ENCODE data around the gene HOXA7.

HOXA7 gene

DNA sequence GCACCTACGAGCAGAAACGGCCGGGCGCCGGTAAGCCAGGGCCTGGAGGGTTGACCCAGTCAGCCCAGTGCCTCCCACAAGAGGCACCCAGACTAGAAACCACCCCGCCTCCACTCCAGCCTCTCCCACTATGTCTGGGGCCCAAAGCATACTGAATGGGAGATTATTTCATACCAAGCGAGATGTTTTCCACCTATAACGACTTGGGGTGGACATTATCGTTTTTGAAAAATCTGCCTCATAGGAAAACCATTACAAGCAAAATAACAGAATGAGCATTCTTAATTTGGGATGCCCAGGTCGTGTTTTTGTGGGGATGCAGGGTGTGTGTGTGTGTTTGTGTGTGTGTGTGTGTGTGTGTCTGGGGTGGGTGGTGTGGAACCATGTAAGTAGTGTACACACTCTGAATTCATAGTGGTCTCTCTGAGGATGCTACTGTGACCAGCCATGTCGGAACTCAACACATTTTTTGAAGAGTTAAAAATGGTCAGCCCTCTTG is 10.5 kb downstream of the HOXA7 start:
- no peak for DNase-seq

DNA sequence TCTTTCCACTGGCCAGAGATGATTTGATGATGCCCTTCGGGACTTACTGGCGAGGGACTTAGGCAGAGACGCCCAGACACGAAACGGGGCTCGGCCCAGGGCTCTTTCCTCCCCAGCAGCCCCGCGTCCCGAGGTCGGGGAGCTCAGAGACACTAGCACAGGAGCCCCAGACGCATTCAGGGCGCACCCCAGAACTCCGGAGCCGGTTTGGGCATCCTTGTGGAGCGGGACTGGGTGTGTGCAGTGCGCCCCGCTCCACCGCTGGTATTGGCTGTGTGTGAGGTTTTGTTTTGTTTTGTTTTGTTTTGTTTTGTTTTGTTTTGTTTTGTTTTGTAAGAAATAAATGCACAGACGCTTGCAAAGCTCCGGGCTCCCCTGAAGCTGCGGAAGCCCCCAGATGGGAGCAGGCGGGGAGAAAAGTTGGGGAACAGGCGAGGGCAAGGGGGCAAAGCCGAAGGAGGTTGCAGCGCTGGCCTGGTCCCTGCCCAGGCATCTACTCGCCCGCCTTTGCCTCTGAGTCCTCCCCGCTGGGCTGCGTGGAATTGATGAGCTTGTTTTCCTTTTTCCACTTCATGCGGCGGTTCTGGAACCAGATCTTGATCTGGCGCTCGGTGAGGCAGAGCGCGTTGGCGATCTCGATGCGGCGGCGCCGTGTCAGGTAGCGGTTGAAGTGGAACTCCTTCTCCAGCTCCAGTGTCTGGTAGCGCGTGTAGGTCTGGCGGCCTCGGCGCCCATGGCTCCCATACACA is 11.1 kb downstream of the HOXA7 start:
- DNase-seq: no peak

DNA sequence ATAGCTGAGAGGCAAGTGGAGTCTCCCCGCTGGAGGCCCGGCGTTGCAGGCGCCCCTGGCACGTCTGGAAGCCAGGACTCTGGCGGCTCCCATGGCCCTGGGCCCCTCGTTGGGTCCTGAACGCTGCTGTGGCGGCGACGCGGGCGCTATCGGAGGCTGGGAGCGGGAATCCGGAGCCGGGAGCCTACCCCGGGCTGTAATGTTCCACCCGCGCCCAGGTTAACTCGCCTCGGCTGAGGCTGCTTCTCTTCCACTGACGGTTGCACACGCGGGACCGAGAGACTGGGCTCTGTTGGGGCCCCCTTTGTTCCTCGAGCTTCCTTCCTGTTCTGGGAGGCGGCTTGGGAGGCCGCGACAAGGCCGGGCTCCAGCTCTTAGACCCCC is 11.7 kb downstream of the HOXA7 start:
- DNase-seq: no peak

DNA sequence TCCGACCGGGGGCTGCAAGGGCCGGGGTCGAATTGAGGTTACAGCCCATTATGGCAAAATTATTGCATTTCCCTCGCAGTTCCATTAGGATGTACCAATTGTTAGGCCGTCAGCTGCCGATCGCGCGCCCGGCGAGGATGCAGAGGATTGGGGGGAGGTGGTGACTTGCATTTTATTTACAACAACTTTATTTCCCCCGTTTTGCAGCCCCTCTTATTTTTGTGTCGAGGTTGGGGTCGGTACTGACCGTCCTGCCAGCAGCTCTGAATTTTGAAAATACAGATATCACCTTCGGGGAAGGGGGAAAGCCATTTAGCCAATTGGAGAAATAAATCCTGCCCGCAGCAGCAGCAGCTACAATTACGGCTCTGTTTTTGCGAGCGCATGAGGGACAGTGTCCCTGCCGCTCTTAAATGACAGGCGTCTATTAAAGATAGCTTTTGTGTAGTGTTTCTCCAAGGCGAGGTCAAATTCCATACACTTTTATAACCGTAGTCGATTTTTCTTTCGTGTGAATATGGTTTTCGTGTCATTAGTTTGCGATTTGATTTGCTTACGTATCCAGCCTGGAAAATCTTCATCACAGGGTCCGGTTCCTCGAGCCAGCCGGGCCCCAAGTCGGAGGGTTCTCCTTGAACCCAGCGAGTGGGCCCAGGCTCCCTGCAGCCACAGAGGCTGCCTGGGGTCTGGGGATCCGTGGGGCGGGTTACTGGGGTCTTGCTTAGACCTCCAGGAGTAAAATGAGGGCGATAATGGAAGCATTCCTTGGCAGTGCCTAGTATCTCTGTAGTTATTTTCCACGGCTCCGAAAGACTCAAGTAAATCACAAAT is 12.3 kb downstream of the HOXA7 start:
- DNase-seq: no peak

DNA sequence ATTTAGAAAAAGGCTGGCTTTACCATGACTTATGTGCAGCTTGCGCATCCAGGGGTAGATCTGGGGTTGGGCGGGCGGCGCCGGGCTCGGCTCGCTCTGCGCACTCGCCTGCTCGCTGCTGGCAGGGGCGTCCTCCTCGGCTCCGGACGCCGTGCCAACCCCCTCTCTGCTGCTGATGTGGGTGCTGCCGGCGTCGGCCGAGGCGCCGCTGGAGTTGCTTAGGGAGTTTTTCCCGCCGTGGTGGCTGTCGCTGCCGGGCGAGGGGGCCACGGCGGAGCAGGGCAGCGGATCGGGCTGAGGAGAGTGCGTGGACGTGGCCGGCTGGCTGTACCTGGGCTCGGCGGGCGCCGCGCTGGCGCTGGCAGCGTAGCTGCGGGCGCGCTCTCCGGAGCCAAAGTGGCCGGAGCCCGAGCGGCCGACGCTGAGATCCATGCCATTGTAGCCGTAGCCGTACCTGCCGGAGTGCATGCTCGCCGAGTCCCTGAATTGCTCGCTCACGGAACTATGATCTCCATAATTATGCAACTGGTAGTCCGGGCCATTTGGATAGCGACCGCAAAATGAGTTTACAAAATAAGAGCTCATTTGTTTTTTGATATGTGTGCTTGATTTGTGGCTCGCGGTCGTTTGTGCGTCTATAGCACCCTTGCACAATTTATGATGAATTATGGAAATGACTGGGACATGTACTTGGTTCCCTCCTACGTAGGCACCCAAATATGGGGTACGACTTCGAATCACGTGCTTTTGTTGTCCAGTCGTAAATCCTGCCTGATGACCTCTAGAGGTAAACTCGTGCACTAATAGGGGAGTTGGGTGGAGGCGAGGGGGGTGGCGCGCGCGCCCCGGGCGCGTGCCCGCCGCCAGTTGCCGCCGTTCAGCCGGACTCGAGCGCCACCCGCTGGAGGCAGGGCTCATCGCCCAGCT is 13.2 kb downstream of the HOXA7 start, which contains the start of gene HOXA5:
Gene HOXA5, minus strand, starts transcription at position 659 of the 927 bp plus-strand sequence. Its CDS starts 74 bp downstream, at position 585.
- peak; percentile 90 for DNase-seq

DNA sequence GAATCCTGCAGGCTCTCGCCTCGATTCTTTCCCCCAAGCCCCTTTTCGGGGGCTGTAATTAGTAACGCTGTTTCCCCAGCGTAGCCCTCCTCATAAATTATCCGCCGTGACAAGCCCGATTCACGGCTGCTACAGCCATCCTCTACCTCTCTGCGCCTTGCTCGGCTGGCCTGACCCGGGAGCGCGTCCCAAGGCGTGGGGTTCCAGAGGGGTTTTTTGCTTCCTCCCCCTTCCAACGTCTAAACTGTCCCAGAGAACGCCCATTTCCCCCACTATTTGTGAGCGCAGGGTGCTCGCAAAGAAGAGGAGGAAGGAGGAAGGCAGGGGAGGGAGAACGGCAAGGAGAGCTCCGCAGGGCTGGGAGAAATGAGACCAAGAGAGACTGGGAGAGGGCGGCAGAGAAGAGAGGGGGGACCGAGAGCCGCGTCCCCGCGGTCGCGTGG is 13.9 kb downstream of the HOXA7 start:
- no peak for DNase-seq

DNA sequence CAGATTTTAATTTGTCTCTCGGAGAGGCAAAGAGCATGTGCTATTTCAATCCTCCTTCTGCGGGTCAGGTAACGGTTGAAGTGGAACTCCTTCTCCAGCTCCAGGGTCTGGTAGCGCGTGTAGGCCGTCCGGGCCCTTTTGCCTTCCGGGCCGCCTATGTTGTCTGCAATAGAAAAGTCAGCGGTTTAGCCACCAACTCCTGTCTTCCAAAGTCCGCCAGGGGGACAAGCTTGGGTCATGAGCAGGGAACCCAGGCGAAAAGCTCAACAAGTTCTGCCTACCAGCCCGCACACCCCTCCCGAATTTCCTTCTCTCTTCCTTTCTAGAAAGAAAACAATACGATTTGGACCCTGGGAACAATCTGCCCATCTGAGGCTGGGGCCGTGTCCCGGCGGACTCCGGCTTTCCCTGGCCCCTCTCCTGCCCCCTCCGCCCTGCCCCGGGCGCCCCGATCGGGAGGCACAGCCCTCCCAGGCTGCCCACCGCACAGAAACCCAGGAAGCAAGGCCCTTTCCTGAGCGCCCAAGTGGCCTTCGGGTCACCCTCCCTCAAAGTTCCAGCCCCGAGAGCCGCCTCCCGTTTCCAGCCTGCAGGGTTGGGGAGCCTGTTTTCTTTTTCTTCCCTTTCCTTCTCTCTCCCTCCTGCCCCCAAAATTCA is 14.4 kb downstream of the HOXA7 start:
- DNase-seq: no peak

DNA sequence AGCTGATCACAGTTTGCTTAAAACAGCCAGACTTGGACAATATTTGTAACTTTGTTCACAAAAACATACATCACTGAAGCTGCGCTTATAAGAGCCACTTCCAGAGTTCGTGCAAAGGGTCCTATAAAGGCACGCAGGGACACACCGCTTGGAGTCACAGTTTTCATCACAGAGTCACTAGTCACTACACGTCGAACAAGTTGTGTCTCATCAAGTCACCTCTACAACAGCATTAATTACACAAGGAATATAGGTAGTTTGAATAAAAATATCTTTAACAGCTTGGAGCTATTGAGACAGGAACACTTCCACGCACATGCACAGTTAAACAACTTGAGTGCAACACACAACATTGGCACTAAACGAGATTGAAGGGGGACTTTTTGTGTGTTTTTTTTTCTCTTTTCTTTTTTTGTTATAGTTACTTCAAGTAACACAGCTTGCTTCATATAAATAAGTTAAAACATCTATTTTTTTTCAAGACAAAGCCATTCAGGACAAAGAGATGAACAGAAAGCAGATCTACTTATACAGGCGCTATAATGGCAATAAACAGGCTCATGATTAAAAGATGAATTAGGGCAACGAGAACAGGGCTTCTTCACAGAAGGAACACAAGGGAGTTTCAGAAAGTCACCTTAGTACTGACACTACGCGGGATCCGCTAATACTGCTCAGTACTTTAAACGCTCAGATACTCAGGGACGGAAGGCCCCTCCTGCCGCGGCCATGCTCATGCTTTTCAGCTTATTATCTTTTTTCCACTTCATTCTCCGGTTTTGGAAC is 15.1 kb downstream of the HOXA7 start:
- no peak for DNase-seq

DNA sequence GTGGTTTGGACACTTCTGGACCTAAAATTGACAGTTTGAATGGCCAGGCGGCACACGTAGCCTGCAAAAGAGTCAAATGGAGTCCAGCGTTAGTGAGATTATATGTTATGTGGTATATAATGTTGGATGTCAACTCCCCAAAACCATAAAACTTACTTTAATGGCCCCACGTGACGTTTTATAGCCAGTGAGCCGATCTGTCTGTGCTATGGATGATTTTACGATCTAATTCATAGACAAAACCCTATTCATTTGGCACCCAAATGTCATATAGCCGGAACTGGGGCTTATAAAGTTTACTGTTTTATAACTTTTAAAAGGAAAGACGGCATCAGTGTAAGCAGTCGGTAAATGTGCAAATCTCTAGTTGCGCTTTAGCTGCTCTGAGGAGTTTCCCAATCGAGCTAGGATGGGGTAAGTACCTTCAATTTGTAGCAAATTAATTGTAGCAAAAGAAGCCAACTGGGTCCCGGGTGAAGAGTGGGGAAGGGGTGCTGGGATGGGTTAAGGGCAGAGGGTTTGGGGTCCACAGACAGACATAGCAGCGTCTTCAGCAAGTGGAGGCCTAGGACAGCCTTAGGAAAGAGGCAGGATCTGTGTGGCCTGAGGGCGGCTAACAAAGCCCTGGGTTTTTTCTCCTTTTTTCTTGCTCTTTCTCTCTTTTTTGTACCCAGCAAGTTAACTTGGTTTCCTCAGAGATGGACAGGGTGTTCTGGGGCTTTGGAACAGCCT is 16.2 kb downstream of the HOXA7 start:
- DNase-seq: no peak

DNA sequence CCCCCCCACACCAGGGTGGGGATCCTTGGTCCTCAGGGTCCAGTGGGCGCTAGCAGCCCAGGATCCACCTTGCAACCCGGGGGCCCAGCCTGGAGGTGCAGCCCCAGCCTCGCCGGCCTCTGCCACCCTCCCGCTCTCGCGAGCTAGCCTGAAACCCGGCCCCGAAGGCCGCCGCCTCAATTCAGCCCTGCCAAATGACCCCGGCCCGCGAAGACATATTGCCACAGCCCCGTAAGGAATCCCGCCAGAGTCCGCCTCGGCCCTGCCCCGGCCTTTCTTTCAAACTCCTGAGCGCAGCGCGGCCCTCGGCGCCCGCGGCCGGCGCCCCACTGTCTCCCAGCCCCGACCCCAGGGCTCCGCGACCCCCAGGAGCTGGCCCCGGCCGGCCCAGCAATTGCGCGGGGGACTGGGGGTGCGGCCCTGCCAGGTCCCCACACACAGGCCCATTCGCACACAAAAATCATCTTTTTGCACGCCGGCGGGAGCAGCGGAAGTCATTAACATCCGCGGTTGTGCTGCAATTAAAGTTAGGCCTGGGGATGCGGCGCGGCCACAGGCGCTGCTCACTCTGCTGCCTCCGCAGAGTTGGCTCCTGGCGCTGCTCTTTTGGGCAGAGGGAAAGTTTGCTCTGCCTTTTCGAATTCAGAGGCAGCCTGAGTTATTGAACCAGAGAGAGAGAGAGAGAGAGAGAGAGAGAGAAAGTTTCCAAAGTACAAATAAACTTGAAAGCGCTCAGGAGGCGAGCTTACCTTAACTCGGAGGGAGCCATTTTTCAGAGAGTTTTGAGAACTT is 16.9 kb downstream of the HOXA7 start:
- DNase-seq: no peak

DNA sequence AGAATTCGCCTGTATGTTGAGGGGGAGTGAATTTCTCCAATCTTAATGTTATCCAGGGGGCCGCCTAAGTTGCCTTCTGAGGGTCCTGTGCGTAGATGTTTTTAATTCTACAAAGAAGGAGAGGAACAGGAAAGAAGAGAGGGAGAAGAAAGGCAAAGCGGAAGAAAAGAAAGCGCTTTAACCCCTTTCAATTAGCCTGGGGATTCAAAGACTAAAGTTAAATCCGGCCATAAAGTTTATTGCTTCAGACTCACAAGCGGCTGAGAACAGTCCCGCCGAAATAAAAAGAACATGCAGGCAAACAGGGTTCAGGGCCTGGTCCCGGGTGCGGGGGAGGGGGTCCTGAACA is 17.5 kb downstream of the HOXA7 start:
- DNase-seq: no peak

DNA sequence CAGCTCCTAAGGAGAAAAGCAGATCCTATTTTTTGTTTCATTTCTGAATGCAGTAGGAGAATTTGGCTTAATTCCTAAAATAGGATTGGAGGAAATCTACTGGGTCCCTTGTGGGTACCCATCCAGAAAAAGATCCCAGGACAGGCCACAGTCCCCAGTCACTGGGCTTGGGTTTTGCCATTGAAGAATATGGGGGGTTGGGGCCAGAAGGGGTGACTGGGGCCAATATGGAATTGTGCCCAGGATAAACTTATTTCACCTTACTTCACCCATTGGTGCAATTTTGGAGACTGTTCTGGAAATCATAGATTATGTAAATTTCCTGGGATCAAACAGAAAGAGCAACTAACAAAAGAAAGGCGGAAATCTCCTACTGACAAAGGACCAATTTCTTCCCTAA is 18.0 kb downstream of the HOXA7 start:
- no peak for DNase-seq

DNA sequence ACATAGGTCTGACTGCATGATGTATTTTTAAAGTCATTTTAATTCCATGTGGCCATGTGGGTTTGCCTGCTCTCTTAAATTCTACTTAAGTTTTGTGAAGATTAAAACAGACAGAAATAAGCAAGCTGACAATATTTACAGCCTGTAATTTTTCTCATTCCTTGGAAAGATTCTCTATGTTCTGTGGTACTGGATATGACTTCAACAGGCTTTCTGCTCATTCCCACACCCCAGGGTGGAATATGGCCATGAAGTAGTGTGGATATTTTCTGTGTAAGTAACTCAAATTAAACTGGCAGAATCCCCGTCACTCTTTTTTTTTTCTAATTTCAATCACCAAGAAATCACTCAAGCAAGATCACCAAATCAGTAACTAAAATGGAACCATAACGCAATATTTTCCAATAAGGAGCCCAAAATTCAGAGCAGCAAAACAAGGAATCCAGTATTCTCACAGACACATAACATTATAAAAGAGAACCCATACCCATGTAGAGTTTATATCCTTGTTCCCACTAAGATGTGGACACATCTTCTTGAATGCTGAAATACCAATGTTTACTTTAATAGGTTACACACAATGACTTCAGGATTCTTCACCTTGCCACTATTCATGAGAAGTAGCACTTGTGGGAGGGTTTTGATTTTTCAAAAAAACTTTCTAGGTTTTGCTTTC is 18.7 kb downstream of the HOXA7 start:
- DNase-seq: no peak

DNA sequence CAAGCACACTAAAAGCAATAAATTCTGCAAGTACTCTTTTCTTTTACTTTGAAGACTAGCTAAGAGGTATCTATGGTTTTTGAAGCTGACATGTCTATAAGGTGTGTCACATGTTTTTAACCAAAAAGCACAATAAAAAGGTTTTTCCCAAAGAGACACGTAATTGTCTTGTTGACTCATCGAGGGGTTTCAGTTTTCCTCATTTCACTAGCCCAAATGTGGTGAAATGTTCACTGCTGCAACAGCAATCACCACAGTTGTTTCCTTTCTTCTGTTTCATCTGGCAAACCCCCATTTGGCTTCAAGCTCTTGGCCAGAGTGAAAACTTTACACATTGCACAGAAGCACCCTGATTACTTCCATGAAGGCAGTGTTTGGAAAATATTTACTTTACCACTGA is 22.1 kb downstream of the HOXA7 start:
- DNase-seq: no peak

DNA sequence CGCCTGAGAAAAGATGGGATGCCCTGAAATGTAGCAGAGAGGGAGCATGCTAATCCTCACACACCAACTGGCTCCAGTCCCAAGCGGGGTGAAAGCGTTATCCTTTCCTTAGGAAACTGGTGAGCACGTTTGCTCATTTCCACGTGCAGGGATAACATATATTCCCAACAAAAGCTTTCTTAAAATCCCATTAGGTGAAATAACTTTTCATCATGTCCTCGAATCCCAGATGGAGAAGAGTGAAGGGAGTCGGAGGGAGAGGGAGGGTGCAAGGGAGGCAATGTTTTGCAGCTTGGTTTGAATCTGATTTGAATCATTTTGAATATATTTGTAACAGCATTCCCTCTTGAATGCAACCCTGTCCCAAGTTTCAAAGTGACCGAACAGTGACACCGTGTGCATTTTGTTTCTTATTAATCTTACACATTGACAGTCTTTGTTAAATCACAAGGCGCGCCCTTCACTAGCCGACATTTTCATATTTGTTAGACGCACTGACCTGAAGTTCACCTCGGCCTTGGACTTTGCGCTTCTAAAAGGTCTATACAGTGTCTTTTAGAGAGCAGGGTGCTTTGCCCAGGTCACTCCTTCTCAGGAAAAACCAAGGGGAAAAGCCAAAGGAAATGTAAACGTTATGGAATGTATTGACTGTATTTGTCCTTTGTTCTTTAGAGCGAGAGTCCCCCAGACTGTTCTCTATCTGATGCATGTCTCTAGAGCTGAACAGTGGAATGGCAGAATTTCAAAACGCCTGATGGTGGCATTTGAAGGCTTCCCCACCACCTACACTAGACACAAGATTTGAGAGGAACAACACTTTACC is 22.9 kb downstream of the HOXA7 start:
- no peak for DNase-seq

DNA sequence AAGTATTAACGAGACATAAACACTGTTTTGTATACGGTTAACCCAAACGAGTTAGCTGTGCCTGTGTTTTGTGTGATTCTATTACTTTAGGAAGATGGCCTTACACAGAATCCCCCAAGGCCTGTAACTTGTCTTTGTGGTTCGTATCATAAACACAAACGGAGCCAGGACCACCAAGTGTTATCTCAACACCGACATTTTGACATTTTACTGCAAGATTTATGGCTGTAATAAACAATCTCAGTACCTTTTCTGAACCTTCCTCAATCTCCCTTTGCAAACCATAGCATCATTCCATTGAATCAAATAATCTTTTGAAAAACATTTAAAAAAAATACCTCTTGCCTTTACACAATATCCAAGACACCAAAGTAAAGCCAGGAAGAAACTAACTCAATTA is 23.5 kb downstream of the HOXA7 start:
- no peak for DNase-seq

DNA sequence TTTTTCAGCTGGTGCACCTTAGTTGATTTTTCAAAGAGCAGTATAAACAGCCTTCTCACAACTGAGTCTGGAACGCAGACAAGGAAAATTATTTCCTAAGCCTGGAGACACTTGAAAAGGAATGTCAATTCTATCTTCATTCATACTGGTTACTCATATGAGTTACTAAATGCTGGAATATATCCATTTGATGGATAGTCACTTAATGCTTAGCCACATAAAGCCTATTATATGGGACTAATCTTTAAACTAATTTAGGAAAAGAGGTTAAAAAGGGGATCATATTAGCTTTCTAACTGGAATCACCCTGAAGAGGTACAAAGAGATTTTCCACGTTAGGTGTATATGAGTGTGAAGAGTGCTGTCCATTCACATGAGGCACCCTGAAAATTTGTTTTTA is 24.3 kb downstream of the HOXA7 start:
- DNase-seq: no peak

DNA sequence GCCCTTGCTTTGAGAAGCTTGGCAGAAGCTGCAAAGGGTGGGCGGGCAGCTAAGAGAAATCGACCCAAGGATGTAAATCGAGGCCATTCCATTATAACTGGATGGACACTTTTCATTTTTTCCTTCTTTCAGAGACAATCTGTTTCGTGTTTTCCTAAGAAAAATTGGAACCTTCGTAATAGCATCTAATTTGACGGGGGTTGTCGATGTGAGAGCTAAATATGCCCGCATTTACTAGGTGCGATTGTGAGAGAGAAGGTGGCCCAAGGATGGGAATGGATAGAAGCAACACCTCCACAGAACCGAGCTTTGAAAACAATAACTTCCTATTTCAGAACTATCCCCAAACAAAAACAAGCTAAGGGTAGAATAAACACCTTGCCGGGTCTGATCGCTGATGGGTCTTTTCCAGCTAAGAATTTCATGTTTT is 25.1 kb downstream of the HOXA7 start:
- no peak for DNase-seq

Measured in NCI-H1092 treated with DMSO at 0.1 percent for 48 hours (cell line).